ENCODE measurements around the gene RABAC1.

- no peak for TF ChIP-seq CTCF (IDR thresholded peaks at IDR 0.05 in 2 of 3, conservative IDR thresholded peaks at IDR 0.05 in 1 of 3; ENCODE audit: control insufficient read depth in 2 of 3, extremely low read depth in 1 of 3, insufficient read depth in 1 of 3, low read depth in 3 of 3, low read length in 3 of 3)
- no peak for TF ChIP-seq SP1 (IDR thresholded peaks at IDR 0.05; ENCODE audit: low read depth, low read length)
- TF ChIP-seq RBBP5 (conservative IDR thresholded peaks at IDR 0.05), result no peak
- no peak for TF ChIP-seq ZNF24 (IDR thresholded peaks at IDR 0.05)
- TF ChIP-seq CREM (IDR thresholded peaks at IDR 0.05; ENCODE audit: low read depth), result no peak
- TF ChIP-seq POLR2A (IDR thresholded peaks at IDR 0.05; ENCODE audit: low read depth, low read length), result no peak
- TF ChIP-seq ATF3 (IDR thresholded peaks at IDR 0.05; ENCODE audit: borderline replicate concordance, extremely low read depth, low read depth, low read length), result no peak
- no peak for TF ChIP-seq BHLHE40 (IDR thresholded peaks at IDR 0.05; ENCODE audit: borderline replicate concordance in 1 of 2, low read depth in 2 of 2, low read length in 1 of 2)
Measured at GRCh38 chr19:41913538-41914423, 45.3 kb downstream of the RABAC1 start.
